ENCODE measurements around the gene SMARCD1. TPM values are rescaled to one million over a fixed set of nuclear protein-coding genes. Genes with fewer than 3 reads are reported as not detected.

SMARCD1 gene
- total RNA-seq, 6 donors from 2014 or later: 44.6 to 76.2 (median 51.0) TPM

- Histone ChIP-seq H3K27me3 (no peaks in the 10 kb centered on the region), H3K4me1 (peaks cover 11 to 24% (median 14%) of the 10 kb centered on the region in 4 donors), H3K9me3 (no peaks in the 10 kb centered on the region), H3K4me3 (no peak overlapping the region), H3K36me3 (peaks cover 8 to 60% (median 32%) of the 10 kb centered on the region in 4 donors), H3K27ac (no peak overlapping the region)
- no peak for DNase-seq
- no peak for ATAC-seq (ENCODE audit: low FRiP score in 2 of 2)
- TF ChIP-seq POLR2AphosphoS5 (IDR thresholded peaks at IDR 0.05): no peak
- TF ChIP-seq EP300 (IDR thresholded peaks at IDR 0.05): no peak
- TF ChIP-seq CTCF (IDR thresholded peaks at IDR 0.05): no peak
- no peak for TF ChIP-seq POLR2A (IDR thresholded peaks at IDR 0.05)
- 96 to 97% methylated on average over 3 of the region's 3 CpGs for WGBS, 2 donors
These were observed 35.8 kb downstream of the SMARCD1 start for GRCh38 chr12:50120953-50121352.

- Histone ChIP-seq H3K27ac (no peak overlapping the region), H3K9me3 (no peaks in the 10 kb centered on the region), H3K36me3 (peaks cover 8 to 60% (median 31%) of the 10 kb centered on the region in 4 donors), H3K4me3 (no peak overlapping the region), H3K27me3 (no peaks in the 10 kb centered on the region), H3K4me1 (peaks cover 9 to 18% (median 11%) of the 10 kb centered on the region in 4 donors)
- DNase-seq (no peak), ATAC-seq (ENCODE audit: low FRiP score in 2 of 2) (no peak)
- WGBS, 2 donors: 76 to 88% methylated on average over 5 of the region's 5 CpGs
- TF ChIP-seq EP300 (IDR thresholded peaks at IDR 0.05): no peak
- TF ChIP-seq POLR2AphosphoS5 (IDR thresholded peaks at IDR 0.05): no peak
- TF ChIP-seq CTCF (IDR thresholded peaks at IDR 0.05): no peak
These were observed 36.5 kb downstream of the SMARCD1 start for GRCh38 chr12:50121641-50122040.

GRCh38 chr12:50123203-50123602, 38.1 kb downstream of the SMARCD1 start:
- no peak overlapping the region for H3K27ac ChIP-seq
- WGBS, 2 donors: 51 to 79% methylated on average over 2 of the region's 2 CpGs
- TF ChIP-seq POLR2AphosphoS5 (IDR thresholded peaks at IDR 0.05) (no peak), CTCF (IDR thresholded peaks at IDR 0.05) (no peak), POLR2A (IDR thresholded peaks at IDR 0.05) (no peak), EP300 (IDR thresholded peaks at IDR 0.05) (no peak)
- ATAC-seq (ENCODE audit: low FRiP score in 2 of 2) (no peak), DNase-seq (no peak)
- peaks cover 4 to 9% (median 7%) of the 10 kb centered on the region in 4 donors for H3K4me1 ChIP-seq
- H3K4me3 ChIP-seq: no peak overlapping the region
- H3K27me3 ChIP-seq: no peaks in the 10 kb centered on the region
- H3K9me3 ChIP-seq: no peaks in the 10 kb centered on the region
- H3K36me3 ChIP-seq: peaks cover 8 to 74% (median 36%) of the 10 kb centered on the region in 4 donors

GRCh38 chr12:50127546-50127945, 42.4 kb downstream of the SMARCD1 start:
- DNase-seq: no peak
- no peak for TF ChIP-seq POLR2A (IDR thresholded peaks at IDR 0.05)
- no peak for TF ChIP-seq EP300 (IDR thresholded peaks at IDR 0.05)
- no peak for TF ChIP-seq POLR2AphosphoS5 (IDR thresholded peaks at IDR 0.05)
- TF ChIP-seq CTCF (IDR thresholded peaks at IDR 0.05): no peak
- Histone ChIP-seq H3K9me3 (no peaks in the 10 kb centered on the region), H3K27me3 (no peaks in the 10 kb centered on the region), H3K4me3 (no peak overlapping the region), H3K27ac (no peak overlapping the region), H3K36me3 (peaks cover 4 to 78% (median 39%) of the 10 kb centered on the region in 4 donors), H3K4me1 (peaks cover 4 to 9% (median 7%) of the 10 kb centered on the region in 4 donors)
- WGBS, 2 donors: 79 to 81% methylated on average over 2 of the region's 2 CpGs
- no peak for ATAC-seq (ENCODE audit: low FRiP score in 2 of 2)

DNA sequence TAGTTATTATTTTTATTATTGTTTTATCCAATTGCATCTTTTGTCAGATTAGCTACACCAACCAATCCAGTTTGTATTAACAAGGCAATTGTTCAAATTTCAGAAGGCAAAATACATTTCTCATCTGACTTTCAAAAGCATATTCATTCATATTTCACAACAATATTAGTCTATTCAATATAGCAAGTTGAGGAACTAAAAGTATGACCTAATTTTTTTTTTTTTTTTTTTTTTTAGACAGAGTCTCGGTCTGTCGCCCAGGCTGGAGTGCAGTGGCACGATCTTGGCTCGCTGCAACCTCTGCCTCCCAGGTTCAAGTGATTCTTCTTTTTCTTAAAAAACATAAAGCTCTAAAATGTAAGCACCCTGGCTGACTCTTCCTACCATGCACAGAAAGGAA, 44.1 kb downstream of the SMARCD1 start:
- Histone ChIP-seq H3K36me3 (peaks cover 4 to 81% (median 45%) of the 10 kb centered on the region in 4 donors), H3K4me3 (no peak overlapping the region), H3K9me3 (no peaks in the 10 kb centered on the region), H3K27ac (no peak overlapping the region), H3K4me1 (peaks cover 4 to 9% (median 7%) of the 10 kb centered on the region in 4 donors), H3K27me3 (no peaks in the 10 kb centered on the region)
- no peak for ATAC-seq (ENCODE audit: low FRiP score in 2 of 2)
- no peak for DNase-seq
- 64 to 82% methylated on average over 4 of the region's 4 CpGs for WGBS, 2 donors
- no peak for TF ChIP-seq POLR2A (IDR thresholded peaks at IDR 0.05)
- no peak for TF ChIP-seq EP300 (IDR thresholded peaks at IDR 0.05)
- no peak for TF ChIP-seq CTCF (IDR thresholded peaks at IDR 0.05)
- no peak for TF ChIP-seq POLR2AphosphoS5 (IDR thresholded peaks at IDR 0.05)

Measured in upper lobe of left lung (tissue), 6 donors.